K562 (cell line): ENCODE measurements around the gene BLCAP. TPM values are rescaled to one million over a fixed set of nuclear protein-coding genes. Genes with fewer than 3 reads are reported as not detected.

Experiments
- ATAC-seq: fragments of 200-7000 bp; cut with Tn5 transposase; 3 replicates; pipeline ENCODE4 v1.9.1; 2020; ENCODE audit warnings: moderate library complexity
- BruUV-seq: library from RNA; stranded (reverse); fragments of 400-500 nt; replicated peaks from 2 replicates; lab custom pipeline; 2021; lab: Mats Ljungman, UMichigan
- CTCF ChIA-PET: fragments of 300-600 bp; formaldehyde crosslinking; extraction: SDS; loops from one replicate; lab custom pipeline; 2021; ENCODE audit warnings: low intra/inter-chr PET ratio; lab: Yijun Ruan, JAX
- POLR2A ChIA-PET: fragments of 300-600, 350-650 bp; sonication (Branson Sonifier 250); formaldehyde crosslinking; extraction: SDS; loops from one replicate; lab custom pipeline; 2021; ENCODE audit warnings: antibody characterized with exemption, inconsistent platforms; lab: Yijun Ruan, JAX
- DNase-seq, 4 experiments: peaks; one replicate each; pipeline versions ENCODE4 v3.0.0 to v3.0.0-alpha.2; 2011 to 2018; ENCODE audit warnings: low spot score in 3 of 4, mixed read lengths in 3 of 4; ENCODE audit errors: extremely low read depth in 1 of 4
- FAIRE-seq: peaks from 2 replicates; lab custom pipeline; 2011; peaks lifted over from hg19 to GRCh38; lab: Jason Lieb, UNC
- H2AFZ ChIP-seq: 2 replicates; pipeline ENCODE4 v1.6.0; 2011; ENCODE audit warnings: low read depth, low read length, control low read depth, inconsistent platforms
- H3K27ac ChIP-seq: fragments of 200-600 bp; 3 replicates; pipeline ENCODE4 v1.8.0; 2011; ENCODE audit warnings: low read depth, mild to moderate bottlenecking, control low read depth, inconsistent platforms, low read length, moderate library complexity, mixed read lengths; ENCODE audit errors: extremely low read depth
- H3K27me3 ChIP-seq, 2 experiments: fragments of 300-600 bp in 1 of 2; 2 replicates in 1 of 2; 3 replicates in 1 of 2; pipeline versions ENCODE4 v1.6.0 to v1.8.0; 2011; ENCODE audit warnings: inconsistent platforms in 2 of 2, low read length in 2 of 2, mild to moderate bottlenecking in 1 of 2, mixed read lengths in 1 of 2, moderate library complexity in 1 of 2; ENCODE audit not compliant: control insufficient read depth in 2 of 2, insufficient read depth in 2 of 2
- H3K36me3 ChIP-seq: fragments of 300-600 bp; 3 replicates; pipeline ENCODE4 v1.8.0; 2011; ENCODE audit warnings: mild to moderate bottlenecking, low read length, inconsistent platforms; ENCODE audit not compliant: control insufficient read depth, insufficient read depth
- H3K4me1 ChIP-seq, 2 experiments: fragments of 200-600 bp in 1 of 2; replicated peaks in 1 of 2; 2 replicates in 1 of 2; 3 replicates in 1 of 2; pipeline versions ENCODE4 v1.5.1 to v1.8.0; 2011; ENCODE audit warnings: inconsistent platforms in 2 of 2, low read length in 2 of 2, mild to moderate bottlenecking in 1 of 2, mixed read lengths in 1 of 2, moderate library complexity in 1 of 2; ENCODE audit not compliant: control insufficient read depth in 2 of 2, insufficient read depth in 2 of 2
- H3K4me2 ChIP-seq: 2 replicates; pipeline ENCODE4 v1.6.1; 2011; ENCODE audit warnings: low read length, control low read depth, inconsistent platforms, mixed read lengths; ENCODE audit not compliant: insufficient read depth
- H3K4me3 ChIP-seq: fragments of 200-600 bp; sonication (generic), shearing (Covaris generic); 2 replicates; pipeline ENCODE4 v1.5.1; 2016; ENCODE audit warnings: control low read depth, inconsistent platforms
- H3K79me2 ChIP-seq: fragments of 200-600 bp; 3 replicates; pipeline ENCODE4 v1.8.0; 2011; ENCODE audit warnings: low read length, inconsistent platforms; ENCODE audit not compliant: control insufficient read depth, insufficient read depth
- H3K9ac ChIP-seq, 2 experiments: 2 replicates each; pipeline versions ENCODE4 v1.6.0 to v1.6.1; 2011; ENCODE audit warnings: low read depth in 2 of 2, low read length in 2 of 2, control low read depth in 1 of 2, inconsistent platforms in 1 of 2, mild to moderate bottlenecking in 1 of 2, mixed read lengths in 1 of 2; ENCODE audit not compliant: insufficient read depth in 1 of 2
- H3K9me1 ChIP-seq: one replicate; pipeline ENCODE4 v1.6.0; 2011; ENCODE audit warnings: inconsistent platforms, mild to moderate bottlenecking, low read length, moderate library complexity; ENCODE audit not compliant: control insufficient read depth, insufficient read depth
- H3K9me3 ChIP-seq: replicated peaks from 2 replicates; pipeline ENCODE4 v1.5.1; 2011; ENCODE audit warnings: low read depth, low read length, inconsistent platforms; ENCODE audit not compliant: control insufficient read depth, insufficient read depth
- H4K20me1 ChIP-seq: replicated peaks from 2 replicates; pipeline ENCODE4 v1.6.1; 2011; ENCODE audit warnings: low read length, inconsistent platforms, mixed read lengths; ENCODE audit not compliant: control insufficient read depth, insufficient read depth
- CBFA2T2 ChIP-seq: fragments of 450-650 bp; conservative IDR thresholded peaks from 2 replicates; pipeline ENCODE4 v1.6.1; 2017; ENCODE audit warnings: mild to moderate bottlenecking
- CEBPB ChIP-seq: fragments of 450-650 bp; IDR thresholded peaks from 2 replicates; pipeline ENCODE4 v1.6.1; 2016; ENCODE audit warnings: missing genetic modification characterization, missing compliant biosample characterization
- CEBPG ChIP-seq, 3 experiments: fragments of 200-800 bp in 1 of 3; sonication (Bioruptor generic) in 1 of 3; sonication (generic) in 1 of 3; formaldehyde crosslinking in 1 of 3; IDR thresholded peaks in 2 of 3; conservative IDR thresholded peaks in 1 of 3; 2 replicates each; pipeline versions ENCODE4 v1.6.1 to v1.8.0; 2016 to 2022; ENCODE audit warnings: missing compliant biosample characterization in 2 of 3, missing genetic modification characterization in 2 of 3, mild to moderate bottlenecking in 1 of 3, missing genetic modification reagents in 1 of 3
- ELF2 ChIP-seq: fragments of 250-450 bp; sonication (Bioruptor Pico); IDR thresholded peaks from 2 replicates; pipeline ENCODE4 v1.5.0; 2021; ENCODE audit warnings: mild to moderate bottlenecking
- RAD21 ChIP-seq, 2 experiments: fragments of 250-450 bp in 1 of 2; fragments of 450-650 bp in 1 of 2; sonication (Bioruptor Pico) in 1 of 2; formaldehyde crosslinking in 1 of 2; IDR thresholded peaks in 1 of 2; conservative IDR thresholded peaks in 1 of 2; 2 replicates each; pipeline versions ENCODE4 v1.4.0 to v1.8.0; 2020 to 2022; ENCODE audit warnings: mild to moderate bottlenecking in 2 of 2, moderate library complexity in 1 of 2
- RBM25 ChIP-seq: fragments of 200-400 bp; formaldehyde crosslinking; IDR thresholded peaks from 2 replicates; pipeline ENCODE4 v1.6.1; 2018; ENCODE audit warnings: low read length, low read depth, moderate library complexity; ENCODE audit not compliant: severe bottlenecking
- TOE1 ChIP-seq, 2 experiments: fragments of 450-650 bp in 1 of 2; sonication (generic) in 1 of 2; formaldehyde crosslinking in 1 of 2; IDR thresholded peaks; 2 replicates each; pipeline versions ENCODE4 v1.7.1 to v1.8.0; 2016 to 2022; ENCODE audit warnings: borderline replicate concordance in 2 of 2, mild to moderate bottlenecking in 2 of 2, antibody characterized with exemption in 1 of 2, inconsistent platforms in 1 of 2, low read depth in 1 of 2, missing genetic modification reagents in 1 of 2, moderate library complexity in 1 of 2
- WGBS: fragments of 100-300 bp; shearing (Covaris generic); methylation state at CpG from one replicate; pipeline ENCODE4 v1.1.6; 2016; ENCODE audit warnings: low coverage, mixed read lengths; ENCODE audit not compliant: insufficient coverage; ENCODE audit errors: missing lambda C conversion rate; 5-methylcytosine and 5-hydroxymethylcytosine counted together
- in situ Hi-C: fragments of 300-500 bp; cut with MboI; formaldehyde crosslinking; loops from 4 replicates; pipeline ENCODE4 v1.15.0; 2018; ENCODE audit warnings: inconsistent platforms, mixed read lengths
- intact Hi-C: fragments of 100-400 bp; cut with micrococcal nuclease; formaldehyde crosslinking; loops from 2 replicates; pipeline ENCODE4 v1.14.2; 2022
- polyA plus RNA-seq, 8 experiments: library from polyadenylated mRNA; depleted of rRNA in 4 of 8; stranded (reverse) in 5 of 8; unstranded in 3 of 8; fragments of >200 nt; fragmentation: Nextera tagmentation in 2 of 8; fragmentation: Illumina TruSeq in 1 of 8; extraction: Ambion mirVana in 2 of 8; extraction: Trizol in 1 of 8; gene quantifications; 2 replicates each; pipeline versions ENCODE4 v1.2.1 to v1.2.3, GENCODE V29; 2011 to 2014; ENCODE audit warnings: inconsistent platforms in 1 of 8, missing spikeins in 1 of 8
- total RNA-seq, 7 experiments: library from RNA; depleted of rRNA in 6 of 7; stranded (reverse); fragments of >200 nt in 6 of 7; fragmentation: Illumina TruSeq in 2 of 7; extraction: Trizol in 2 of 7; gene quantifications; 2 replicates each; pipeline versions ENCODE4 v1.2.1 to v1.2.3, GENCODE V29; 2011 to 2021; ENCODE audit warnings: low replicate concordance in 1 of 7
- TF ChIP-seq, protein P1 (sequence below): fragments of 450-650 bp; conservative IDR thresholded peaks from 2 replicates; pipeline ENCODE4 v1.6.1; 2016; ENCODE audit warnings: missing genetic modification characterization, low read depth, mild to moderate bottlenecking, control low read depth, missing compliant biosample characterization
- TF ChIP-seq, protein P2 (sequence below), 3 experiments: IDR thresholded peaks in 2 of 3; conservative IDR thresholded peaks in 1 of 3; 2 replicates each; pipeline ENCODE4 v1.5.1; 2011 to 2012; ENCODE audit warnings: low read length in 3 of 3, mild to moderate bottlenecking in 3 of 3, control low read depth in 2 of 3, improper control_type of control experiment in 1 of 3, inconsistent platforms in 1 of 3, low read depth in 1 of 3, mixed read lengths in 1 of 3, moderate library complexity in 1 of 3; ENCODE audit not compliant: insufficient read depth in 2 of 3
- TF ChIP-seq, protein P3 (sequence below): sonication (generic); formaldehyde crosslinking; IDR thresholded peaks from 2 replicates; pipeline ENCODE4 v1.8.1; 2022; ENCODE audit warnings: missing genetic modification reagents

BLCAP gene
- total and polyA plus RNA-seq, 9 of the 15 experiments (the other 6 are each of a cell fraction or from before 2014, with no cell fraction given) = 16.9 to 41.5 (median 27.6) TPM

DNA sequence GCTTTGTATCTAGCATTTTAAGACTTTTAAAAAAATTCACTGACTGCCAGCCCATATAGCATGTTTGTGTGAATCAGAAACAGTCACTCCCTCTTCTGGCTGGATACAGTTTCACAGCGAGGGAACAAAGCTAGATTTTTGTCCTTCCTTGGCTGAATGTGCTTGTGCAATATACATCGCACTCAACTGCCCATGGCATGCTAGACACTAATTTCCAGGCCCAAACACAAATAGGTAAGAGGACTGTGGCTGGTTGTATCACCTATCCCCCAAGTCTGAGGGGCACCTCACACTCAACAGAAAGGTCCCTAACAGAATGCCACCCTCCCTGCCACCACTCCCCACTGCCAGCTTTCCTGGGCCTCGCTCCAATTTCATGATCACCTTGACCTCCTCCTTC is 16.2 kb upstream of the BLCAP start:
- H3K9me3 ChIP-seq = no peaks in the 10 kb centered on the region
- in situ Hi-C loops (no loop called here), intact Hi-C loops (no loop called here)
- peak; percentile 26 for FAIRE-seq
- no peak overlapping the region for H3K9ac ChIP-seq
- H3K4me3 ChIP-seq = no peak overlapping the region
- H3K27me3 ChIP-seq = peaks cover 4 to 21% of the 10 kb centered on the region in 2 experiments; a peak in 3 of 5 replicates
- H3K9me1 ChIP-seq = no peaks in the 10 kb centered on the region
- no peak overlapping the region for H3K27ac ChIP-seq
- peak; percentile 59; the same call in 1 of the 3 replicates for ATAC-seq
- H4K20me1 ChIP-seq = no peaks in the 10 kb centered on the region; the same call in 1 of the 2 replicates
- no peak overlapping the region for H2AFZ ChIP-seq
- ChIA-PET POLR2A (interaction anchor here (0.7 kb wide), 1 partner anchor 58 kb away, joined by 4 read pairs; no protein-coding TSS in a partner anchor), CTCF (no interaction called here)
- 4% methylated on average over 3 of the region's 3 CpGs for WGBS
- no peaks in the 10 kb centered on the region for H3K36me3 ChIP-seq
- H3K4me2 ChIP-seq = no peak overlapping the region
- H3K4me1 ChIP-seq = peaks cover 0 to 14% of the 10 kb centered on the region in 2 experiments; a peak in 3 of 5 replicates
- TF ChIP-seq, protein P1, sequence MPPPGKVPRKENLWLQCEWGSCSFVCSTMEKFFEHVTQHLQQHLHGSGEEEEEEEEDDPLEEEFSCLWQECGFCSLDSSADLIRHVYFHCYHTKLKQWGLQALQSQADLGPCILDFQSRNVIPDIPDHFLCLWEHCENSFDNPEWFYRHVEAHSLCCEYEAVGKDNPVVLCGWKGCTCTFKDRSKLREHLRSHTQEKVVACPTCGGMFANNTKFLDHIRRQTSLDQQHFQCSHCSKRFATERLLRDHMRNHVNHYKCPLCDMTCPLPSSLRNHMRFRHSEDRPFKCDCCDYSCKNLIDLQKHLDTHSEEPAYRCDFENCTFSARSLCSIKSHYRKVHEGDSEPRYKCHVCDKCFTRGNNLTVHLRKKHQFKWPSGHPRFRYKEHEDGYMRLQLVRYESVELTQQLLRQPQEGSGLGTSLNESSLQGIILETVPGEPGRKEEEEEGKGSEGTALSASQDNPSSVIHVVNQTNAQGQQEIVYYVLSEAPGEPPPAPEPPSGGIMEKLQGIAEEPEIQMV (tag) = no peak
- TF ChIP-seq TOE1 (IDR thresholded peaks at IDR 0.05; ENCODE audit: borderline replicate concordance) (no peak), TOE1 (CRISPR knock-in tag; IDR thresholded peaks at IDR 0.05; ENCODE audit: borderline replicate concordance, low read depth) (no peak), RAD21 (CRISPR knock-in tag; conservative IDR thresholded peaks at IDR 0.05 in 1 of 2, IDR thresholded peaks at IDR 0.05 in 1 of 2) (peak; percentile 8 to 38; a peak in 2 of 4 replicates), ELF2 (CRISPR knock-in tag) (no peak), CEBPB (tag) (peak; percentile 40), RBM25 (no peak), CBFA2T2 (no peak), CEBPG (CRISPR knock-in tag; IDR thresholded peaks at IDR 0.05) (0 out of 2 replicates have a peak, but pooled peaks have one; percentile 16), CEBPG (tag; conservative IDR thresholded peaks at IDR 0.05 in 1 of 2, IDR thresholded peaks at IDR 0.05 in 1 of 2) (0 out of 4 replicates have a peak, but pooled peaks of 1 of the 2 experiments have one; percentile 10)
- TF ChIP-seq, protein P2, sequence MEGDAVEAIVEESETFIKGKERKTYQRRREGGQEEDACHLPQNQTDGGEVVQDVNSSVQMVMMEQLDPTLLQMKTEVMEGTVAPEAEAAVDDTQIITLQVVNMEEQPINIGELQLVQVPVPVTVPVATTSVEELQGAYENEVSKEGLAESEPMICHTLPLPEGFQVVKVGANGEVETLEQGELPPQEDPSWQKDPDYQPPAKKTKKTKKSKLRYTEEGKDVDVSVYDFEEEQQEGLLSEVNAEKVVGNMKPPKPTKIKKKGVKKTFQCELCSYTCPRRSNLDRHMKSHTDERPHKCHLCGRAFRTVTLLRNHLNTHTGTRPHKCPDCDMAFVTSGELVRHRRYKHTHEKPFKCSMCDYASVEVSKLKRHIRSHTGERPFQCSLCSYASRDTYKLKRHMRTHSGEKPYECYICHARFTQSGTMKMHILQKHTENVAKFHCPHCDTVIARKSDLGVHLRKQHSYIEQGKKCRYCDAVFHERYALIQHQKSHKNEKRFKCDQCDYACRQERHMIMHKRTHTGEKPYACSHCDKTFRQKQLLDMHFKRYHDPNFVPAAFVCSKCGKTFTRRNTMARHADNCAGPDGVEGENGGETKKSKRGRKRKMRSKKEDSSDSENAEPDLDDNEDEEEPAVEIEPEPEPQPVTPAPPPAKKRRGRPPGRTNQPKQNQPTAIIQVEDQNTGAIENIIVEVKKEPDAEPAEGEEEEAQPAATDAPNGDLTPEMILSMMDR (IDR thresholded peaks at IDR 0.05 in 2 of 3, conservative IDR thresholded peaks at IDR 0.05 in 1 of 3; ENCODE audit: insufficient read depth in 2 of 3, low read depth in 1 of 3, low read length in 3 of 3) = peak; percentile 19 to 52 (median 40); a peak in 5 of 6 replicates
- TF ChIP-seq, protein P3, sequence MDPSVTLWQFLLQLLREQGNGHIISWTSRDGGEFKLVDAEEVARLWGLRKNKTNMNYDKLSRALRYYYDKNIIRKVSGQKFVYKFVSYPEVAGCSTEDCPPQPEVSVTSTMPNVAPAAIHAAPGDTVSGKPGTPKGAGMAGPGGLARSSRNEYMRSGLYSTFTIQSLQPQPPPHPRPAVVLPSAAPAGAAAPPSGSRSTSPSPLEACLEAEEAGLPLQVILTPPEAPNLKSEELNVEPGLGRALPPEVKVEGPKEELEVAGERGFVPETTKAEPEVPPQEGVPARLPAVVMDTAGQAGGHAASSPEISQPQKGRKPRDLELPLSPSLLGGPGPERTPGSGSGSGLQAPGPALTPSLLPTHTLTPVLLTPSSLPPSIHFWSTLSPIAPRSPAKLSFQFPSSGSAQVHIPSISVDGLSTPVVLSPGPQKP (CRISPR knock-in tag) = no peak
- H3K79me2 ChIP-seq = no peaks in the 10 kb centered on the region
- DNase-seq = no peak
- BruUV-seq = no TSS peak
